WTC11 (cell line): ENCODE data around the gene ANKRD65.

ENCODE experiments used
- ATF2 ChIP-seq: sonication (generic); formaldehyde crosslinking; IDR thresholded peaks from 2 replicates; pipeline ENCODE4 v1.8.1; 2022; ENCODE audit warnings: low read depth, missing genetic modification reagents, borderline replicate concordance
- ATF3 ChIP-seq: sonication (generic); formaldehyde crosslinking; conservative IDR thresholded peaks from 2 replicates; pipeline ENCODE4 v1.8.1; 2022; ENCODE audit warnings: mild to moderate bottlenecking, missing genetic modification reagents
- CTCF ChIP-seq: fragments of 200-600 bp; IDR thresholded peaks from 2 replicates; pipeline ENCODE4 v1.8.0; 2022; ENCODE audit warnings: antibody characterized with exemption
- ELF4 ChIP-seq: sonication (generic); formaldehyde crosslinking; IDR thresholded peaks from 2 replicates; pipeline ENCODE4 v1.8.1; 2022; ENCODE audit warnings: low read depth, mild to moderate bottlenecking, moderate library complexity, missing genetic modification reagents
- NFE2L1 ChIP-seq: sonication (generic); formaldehyde crosslinking; IDR thresholded peaks from 2 replicates; pipeline ENCODE4 v1.8.1; 2023; ENCODE audit warnings: missing genetic modification reagents
- SMAD3 ChIP-seq: sonication (generic); formaldehyde crosslinking; IDR thresholded peaks from 2 replicates; pipeline ENCODE4 v1.8.0; 2022; ENCODE audit warnings: missing genetic modification reagents, mild to moderate bottlenecking, borderline replicate concordance
- TEAD1 ChIP-seq: sonication (generic); formaldehyde crosslinking; IDR thresholded peaks from 2 replicates; pipeline ENCODE4 v1.8.0; 2022; ENCODE audit warnings: mild to moderate bottlenecking, missing genetic modification reagents
- TEAD4 ChIP-seq: sonication (generic); formaldehyde crosslinking; IDR thresholded peaks from 2 replicates; pipeline ENCODE4 v1.8.0; 2022; ENCODE audit warnings: mild to moderate bottlenecking, missing genetic modification reagents
- USF1 ChIP-seq: sonication (generic); formaldehyde crosslinking; IDR thresholded peaks from 2 replicates; pipeline ENCODE4 v1.8.0; 2022; ENCODE audit warnings: mild to moderate bottlenecking, missing genetic modification reagents
- ZNF232 ChIP-seq: sonication (generic); formaldehyde crosslinking; IDR thresholded peaks from 2 replicates; pipeline ENCODE4 v1.8.0; 2022; ENCODE audit warnings: mild to moderate bottlenecking, missing genetic modification reagents
- ZNF281 ChIP-seq: sonication (generic); formaldehyde crosslinking; IDR thresholded peaks from 2 replicates; pipeline ENCODE4 v1.8.0; 2023; ENCODE audit warnings: mild to moderate bottlenecking, missing genetic modification reagents

- no peak for TF ChIP-seq CTCF
- no peak for TF ChIP-seq ATF3 (CRISPR knock-in tag)
- no peak for TF ChIP-seq ZNF281 (CRISPR knock-in tag)
- TF ChIP-seq NFE2L1 (CRISPR knock-in tag) = no peak; the same call in 1 of the 2 replicates
- TF ChIP-seq ELF4 (CRISPR knock-in tag) = no peak
- no peak for TF ChIP-seq TEAD4
- TF ChIP-seq ZNF232 = 0 out of 2 replicates have a peak, but pooled peaks have one; percentile 56
- no peak for TF ChIP-seq USF1
- TF ChIP-seq TEAD1 (CRISPR knock-in tag) = no peak
- no peak for TF ChIP-seq SMAD3 (CRISPR knock-in tag)
- no peak for TF ChIP-seq ATF2 (CRISPR knock-in tag)
Observed at GRCh38 chr1:1435106-1435903, 14.2 kb upstream of the ANKRD65 start, which contains the start of gene VWA1.
